Activated T-cell treated with anti-CD3 and anti-CD28 coated beads, Interleukin-2, amount 50 U/mL, for 1 hour (primary cell): Measurements from ENCODE around the gene ZNF808.
A peak's percentile ranks its signal among the peaks of the same experiment; 100 is the strongest.
"Not testable (repeated sequence)": the region's sequence is repeated elsewhere in the genome, so short reads cannot be mapped to it uniquely, and the experiment has no call there.

ENCODE experiments used
- DNase-seq: peaks from one replicate; pipeline ENCODE4 v3.0.0-alpha.2; 2020

The ZNF808 gene

DNA sequence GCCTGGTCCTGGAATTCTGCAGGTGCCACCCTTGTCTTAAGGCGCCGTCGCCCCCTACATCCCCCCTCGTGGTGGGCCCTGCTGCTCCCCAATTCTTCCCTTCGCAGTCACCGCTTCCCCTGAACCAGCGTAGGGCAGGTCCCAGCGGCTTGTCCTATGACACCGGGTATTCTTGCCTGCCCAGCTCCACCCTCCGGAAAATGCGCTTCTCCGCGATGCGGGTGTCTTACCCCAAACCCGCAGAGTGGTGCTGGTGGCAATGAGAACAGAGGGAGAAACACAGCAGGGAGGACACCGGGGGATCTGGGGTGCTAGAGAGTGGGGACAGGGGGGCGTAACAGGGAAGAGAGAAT lies 9.0 kb downstream of the ZNF808 start:
- peak; percentile 51 for DNase-seq

- not testable (repeated sequence) for DNase-seq
These were observed 11.3 kb downstream of the ZNF808 start for GRCh38 chr19:52538815-52539214.

GRCh38 chr19:52541176-52541575 lies 13.7 kb downstream of the ZNF808 start:
- DNase-seq, result not testable (repeated sequence)

DNA sequence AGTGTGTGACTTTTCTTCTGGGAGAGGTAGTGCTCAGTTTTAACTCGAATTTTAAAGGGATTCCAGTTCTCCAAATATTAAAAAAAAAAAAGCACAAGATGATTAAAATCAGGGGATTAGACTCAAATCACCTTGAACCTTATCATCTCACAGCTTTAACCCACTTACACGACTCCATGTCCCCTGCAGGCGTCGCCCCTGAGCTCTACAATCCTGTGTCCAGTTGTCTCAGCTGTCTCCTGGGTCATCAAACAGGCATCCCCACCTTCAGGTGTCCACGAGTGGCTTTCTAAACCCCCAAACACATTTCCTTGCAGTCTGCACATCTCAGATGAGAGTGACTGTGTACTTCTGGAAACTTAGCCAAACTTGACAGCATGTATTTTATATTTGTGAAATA lies 14.1 kb downstream of the ZNF808 start:
- no peak for DNase-seq

- DNase-seq, result not testable (repeated sequence)
These were observed 15.1 kb downstream of the ZNF808 start for GRCh38 chr19:52542541-52542940.

- no peak for DNase-seq
These were observed 15.7 kb downstream of the ZNF808 start for GRCh38 chr19:52542984-52543664.

- no peak for DNase-seq
These were observed 26.9 kb downstream of the ZNF808 start for GRCh38 chr19:52554216-52554971.

DNA sequence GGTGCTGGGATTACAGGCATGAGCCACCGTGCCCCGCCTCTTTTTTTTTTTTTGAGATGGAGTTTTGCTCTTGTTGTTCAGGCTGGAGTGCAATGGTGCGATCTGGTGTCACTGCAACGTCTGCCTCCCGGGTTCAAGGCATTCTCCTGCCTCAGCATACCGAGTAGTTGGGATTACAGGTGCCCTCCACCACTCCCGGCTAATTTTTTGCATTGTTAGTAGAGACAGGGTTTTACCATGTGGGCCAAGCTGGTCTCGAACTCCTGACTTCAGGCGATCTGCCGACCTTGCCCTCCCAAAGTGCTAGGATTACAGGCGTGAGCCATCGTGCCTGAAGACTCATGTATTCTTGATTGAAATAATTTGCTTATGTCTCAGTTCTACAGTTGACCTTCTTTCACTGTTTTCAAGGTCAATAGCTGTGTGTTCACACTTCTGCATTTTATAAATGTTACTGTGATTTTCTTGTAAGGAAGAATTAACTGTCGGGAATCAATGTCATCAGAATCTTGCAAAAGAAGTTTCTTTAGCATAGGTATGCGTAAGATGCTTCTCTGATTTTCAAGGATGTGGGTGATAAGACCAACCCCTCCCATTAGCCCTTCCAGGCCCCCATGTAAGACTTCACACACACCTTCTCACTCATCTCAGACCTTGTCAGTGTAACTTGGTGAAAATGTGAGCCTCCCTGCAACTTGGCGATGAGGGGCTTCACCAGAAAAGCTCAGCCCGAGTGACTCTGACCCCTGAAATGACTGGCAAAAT lies 29.9 kb downstream of the ZNF808 start:
- DNase-seq, result no peak

GRCh38 chr19:52558732-52559445 lies 31.4 kb downstream of the ZNF808 start:
- DNase-seq, result not testable (repeated sequence)

DNA sequence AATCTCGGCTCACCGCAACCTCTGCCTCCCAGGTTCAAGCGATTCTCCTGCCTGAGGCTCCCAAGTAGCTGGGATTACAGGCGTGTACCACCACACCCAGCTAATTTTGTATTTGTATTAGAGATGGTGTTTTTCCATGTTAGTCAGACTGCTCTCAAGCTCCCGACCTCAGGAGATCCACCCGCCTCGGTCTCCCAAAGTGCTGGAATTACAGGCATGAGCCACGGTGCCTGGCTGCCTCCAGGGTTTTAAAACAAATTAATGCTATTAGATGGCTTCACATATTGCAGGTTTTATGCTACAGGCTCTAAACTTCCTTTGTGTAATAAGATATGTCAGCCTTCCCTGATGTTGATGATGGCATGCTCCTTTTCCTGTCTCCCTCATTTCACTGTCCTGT lies 34.1 kb downstream of the ZNF808 start:
- DNase-seq, result not testable (repeated sequence)

DNA sequence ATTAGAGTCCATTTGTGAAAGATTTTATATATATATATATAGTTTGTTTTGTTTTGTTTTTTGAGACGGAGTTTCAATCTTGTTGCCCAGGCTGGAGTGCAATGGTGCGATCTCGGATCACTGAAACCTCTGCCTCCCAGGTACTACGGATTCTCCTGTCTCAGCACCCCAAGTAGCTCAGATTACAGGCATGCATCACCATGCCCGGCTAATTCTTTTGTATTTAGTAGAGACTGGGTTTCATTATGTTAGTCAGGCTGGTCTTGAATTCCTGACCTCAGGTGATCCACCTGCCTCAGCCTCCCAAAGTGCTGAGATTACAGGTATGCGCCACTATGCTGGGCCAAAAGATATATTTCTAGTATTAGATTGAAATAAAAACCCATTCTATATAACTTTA lies 38.7 kb downstream of the ZNF808 start:
- no peak for DNase-seq

DNA sequence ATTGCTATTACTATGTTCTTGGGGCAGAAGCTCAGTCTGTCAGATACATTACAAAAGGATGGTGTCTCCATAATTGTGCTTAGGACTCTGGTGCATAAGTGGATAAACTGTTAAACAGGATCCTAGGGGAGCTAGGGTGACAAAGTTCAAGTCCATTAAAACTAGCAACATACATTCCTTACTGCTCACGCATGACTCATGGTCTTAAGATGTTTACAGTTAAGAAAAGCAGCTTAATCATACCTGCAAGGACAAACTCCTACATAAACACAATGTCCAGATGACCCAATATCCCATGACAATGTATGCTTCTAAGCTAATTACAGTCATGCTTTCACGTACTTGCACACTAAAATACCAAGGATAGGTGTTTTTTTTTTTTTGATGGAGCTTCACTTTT lies 39.1 kb downstream of the ZNF808 start:
- DNase-seq, result no peak

DNA sequence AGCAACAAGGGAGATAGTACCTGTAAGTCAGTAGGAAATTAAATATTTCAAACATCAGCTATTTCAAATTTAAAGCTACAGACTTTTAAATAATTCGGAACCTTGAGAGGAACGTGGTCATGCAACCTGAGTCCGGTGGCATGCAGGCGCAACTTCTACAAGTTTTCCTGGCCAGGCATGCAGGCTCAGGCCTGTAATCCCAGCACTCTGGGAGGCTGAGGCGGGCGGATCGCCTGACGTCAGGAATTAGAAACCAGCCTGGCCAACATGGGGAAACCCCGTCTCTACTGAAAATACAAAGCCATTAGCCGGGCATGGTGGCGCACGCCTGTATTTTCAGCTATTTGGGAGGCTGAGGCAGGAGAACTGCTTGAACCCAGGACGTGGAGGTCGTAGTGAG lies 40.5 kb downstream of the ZNF808 start:
- no peak for DNase-seq

DNA sequence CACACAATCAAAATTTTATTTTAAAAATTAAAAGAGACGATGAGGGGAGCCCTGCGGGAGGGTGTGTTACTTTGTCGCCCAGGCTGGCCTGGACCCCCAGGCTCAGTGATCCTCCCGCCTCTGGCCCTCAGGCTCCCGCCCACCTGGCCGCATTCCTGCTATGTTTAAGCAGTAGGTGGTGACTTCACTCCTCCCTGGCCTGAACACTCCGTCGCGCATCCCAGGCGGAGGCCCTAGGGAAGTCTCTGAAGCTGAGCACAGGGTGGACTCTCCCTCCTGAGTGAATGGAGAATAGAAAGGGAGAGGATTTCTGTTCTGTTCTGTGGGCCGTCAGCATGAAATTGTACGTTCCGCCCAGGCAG lies 42.2 kb downstream of the ZNF808 start:
- DNase-seq, result not testable (repeated sequence)

DNA sequence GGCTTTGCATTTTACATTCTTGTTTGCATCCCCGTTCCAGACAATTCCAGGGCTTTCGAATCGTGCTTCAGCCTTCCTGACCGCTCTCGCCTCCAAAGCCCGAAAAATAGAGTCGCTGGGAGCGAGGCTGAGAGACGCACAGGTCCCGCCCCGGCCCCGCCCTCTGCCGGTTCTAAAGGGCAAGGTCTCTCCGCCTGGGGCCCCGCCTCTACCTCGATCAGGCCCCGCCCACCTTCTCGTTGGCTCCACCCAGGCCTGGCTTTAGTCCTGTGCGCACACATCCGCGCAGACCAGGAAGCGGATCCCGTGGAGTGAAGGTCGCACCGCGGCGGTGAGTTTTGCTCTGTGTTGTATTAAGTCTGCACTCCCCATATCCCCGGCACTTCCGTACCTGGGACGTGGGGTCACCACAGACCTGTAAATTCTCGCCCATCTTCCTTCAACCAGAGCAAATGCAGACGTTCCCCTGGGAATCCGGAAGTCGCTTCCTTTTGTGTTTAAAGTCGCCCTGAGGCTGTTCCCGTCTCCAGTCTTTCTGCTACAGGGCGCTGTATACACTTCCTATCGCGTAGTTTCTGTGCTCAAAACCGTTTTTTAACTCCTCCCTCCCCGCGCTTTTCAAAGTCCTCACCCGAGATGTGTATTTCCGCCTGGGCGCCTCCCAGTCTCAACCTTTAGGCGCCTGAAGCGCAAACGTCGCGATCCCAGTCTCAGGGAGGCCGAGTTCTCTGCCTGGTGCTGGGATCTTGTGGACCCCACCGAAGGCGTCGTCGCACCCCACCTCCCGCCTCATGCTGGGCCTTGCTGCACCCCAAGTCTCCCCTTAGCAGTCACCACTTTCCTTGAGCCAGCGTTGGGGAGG lies 42.8 kb downstream of the ZNF808 start, which contains the start of gene ZNF701:
TSS of gene ZNF701 (plus strand) at position 288 of the 862 bp plus-strand sequence. CDS start 3,861 bp downstream, outside the sequence.
- DNase-seq, result peak; percentile 98

GRCh38 chr19:52584736-52585440 lies 57.4 kb downstream of the ZNF808 start:
- DNase-seq, result no peak

- no peak for DNase-seq
These were observed 58.1 kb downstream of the ZNF808 start for GRCh38 chr19:52585604-52586003.

GRCh38 chr19:52590728-52591127 lies 63.3 kb downstream of the ZNF808 start:
- DNase-seq, result no peak

DNA sequence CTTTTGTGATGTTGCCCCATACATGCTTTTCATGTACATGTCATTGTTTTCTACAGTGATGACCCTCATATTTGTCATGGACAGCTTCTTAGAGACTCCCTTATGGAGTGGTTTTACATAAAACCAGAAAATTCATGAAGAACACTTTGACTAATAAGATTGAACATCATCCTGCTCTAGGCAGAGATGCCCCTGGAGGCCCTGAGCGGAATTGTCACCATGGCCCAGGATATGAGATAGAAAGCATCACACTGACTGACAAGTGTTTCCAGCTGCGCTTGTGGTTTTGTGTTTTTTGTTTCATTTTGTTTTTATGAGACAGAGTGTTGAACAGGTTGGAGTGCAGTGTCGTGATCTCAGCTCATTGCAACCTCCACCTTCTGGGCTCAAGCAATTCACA lies 64.8 kb downstream of the ZNF808 start:
- DNase-seq, result no peak

- not testable (repeated sequence) for DNase-seq
These were observed 66.0 kb downstream of the ZNF808 start for GRCh38 chr19:52593441-52593840.

GRCh38 chr19:52599241-52599640 lies 71.8 kb downstream of the ZNF808 start:
- no peak for DNase-seq
